ENCODE results near the gene CDKN1B.

Gene CDKN1B

DNA sequence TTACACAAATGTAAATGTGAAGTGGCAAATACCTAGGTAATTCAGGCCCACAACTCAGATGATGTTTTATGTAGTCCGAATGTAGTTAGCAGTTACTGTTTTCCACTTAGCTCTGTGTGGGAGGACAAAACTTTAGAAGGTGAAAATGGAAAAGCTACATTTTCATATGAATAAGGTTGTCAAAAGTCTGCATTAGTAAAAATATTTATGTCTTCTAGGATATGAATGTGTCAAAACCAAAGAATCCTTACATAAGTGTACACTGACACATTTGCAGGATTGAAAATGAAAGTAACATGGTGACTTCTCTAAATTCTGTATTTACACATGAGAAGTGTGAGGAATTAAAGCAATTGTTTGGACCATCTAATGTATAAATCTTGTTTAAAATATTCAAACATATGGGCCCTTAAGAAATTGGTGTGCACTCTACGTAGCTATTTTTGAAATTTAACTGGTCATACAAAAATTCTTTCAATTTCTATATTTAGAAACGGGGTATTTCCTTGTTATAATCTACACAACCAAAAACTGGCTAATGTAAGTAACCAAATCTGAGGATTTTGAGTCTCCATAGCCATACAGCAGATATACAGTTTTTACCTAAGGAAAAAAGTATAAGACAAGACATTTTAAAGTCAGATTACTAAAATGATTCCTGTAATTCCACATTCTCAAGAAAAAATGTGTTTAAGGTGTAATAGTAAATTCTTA lies 5.4 kb downstream of the CDKN1B start:
- no peak for DNase-seq (ENCODE audit: low read depth)
- TF ChIP-seq, protein P1, sequence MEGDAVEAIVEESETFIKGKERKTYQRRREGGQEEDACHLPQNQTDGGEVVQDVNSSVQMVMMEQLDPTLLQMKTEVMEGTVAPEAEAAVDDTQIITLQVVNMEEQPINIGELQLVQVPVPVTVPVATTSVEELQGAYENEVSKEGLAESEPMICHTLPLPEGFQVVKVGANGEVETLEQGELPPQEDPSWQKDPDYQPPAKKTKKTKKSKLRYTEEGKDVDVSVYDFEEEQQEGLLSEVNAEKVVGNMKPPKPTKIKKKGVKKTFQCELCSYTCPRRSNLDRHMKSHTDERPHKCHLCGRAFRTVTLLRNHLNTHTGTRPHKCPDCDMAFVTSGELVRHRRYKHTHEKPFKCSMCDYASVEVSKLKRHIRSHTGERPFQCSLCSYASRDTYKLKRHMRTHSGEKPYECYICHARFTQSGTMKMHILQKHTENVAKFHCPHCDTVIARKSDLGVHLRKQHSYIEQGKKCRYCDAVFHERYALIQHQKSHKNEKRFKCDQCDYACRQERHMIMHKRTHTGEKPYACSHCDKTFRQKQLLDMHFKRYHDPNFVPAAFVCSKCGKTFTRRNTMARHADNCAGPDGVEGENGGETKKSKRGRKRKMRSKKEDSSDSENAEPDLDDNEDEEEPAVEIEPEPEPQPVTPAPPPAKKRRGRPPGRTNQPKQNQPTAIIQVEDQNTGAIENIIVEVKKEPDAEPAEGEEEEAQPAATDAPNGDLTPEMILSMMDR (IDR thresholded peaks at IDR 0.05; ENCODE audit: low read depth, low read length, missing control alignments) = no peak
- peak overlapping the region; percentile 77; the same call in 1 of the 2 replicates for H3K4me3 ChIP-seq (ENCODE audit: low read depth, low read length)

DNA sequence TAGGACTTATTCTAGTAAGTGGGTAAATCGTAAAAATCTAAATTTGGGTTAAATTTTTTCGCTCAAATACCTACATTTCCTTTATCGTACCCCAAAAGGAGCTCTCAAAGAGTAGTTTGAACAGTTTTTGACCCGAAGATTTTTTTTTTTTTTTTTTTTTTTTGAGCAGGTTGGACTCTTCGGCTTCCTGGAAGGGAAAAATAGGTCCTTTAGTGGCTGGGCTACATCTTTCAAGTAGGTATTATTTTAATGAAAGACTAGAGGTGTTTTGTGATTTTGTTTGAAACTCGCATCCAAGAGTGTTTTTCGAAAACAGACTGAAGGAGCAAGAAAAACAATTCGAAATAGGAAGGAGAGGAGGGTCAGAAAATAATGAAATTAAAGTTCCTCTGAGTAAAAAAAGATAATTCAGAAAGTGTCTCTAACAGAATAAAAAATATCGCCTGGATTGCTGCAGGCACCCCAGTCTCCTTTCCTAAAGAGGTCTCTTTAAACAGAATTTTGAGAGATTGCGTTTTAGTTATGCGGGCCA lies 6.0 kb downstream of the CDKN1B start:
- TF ChIP-seq, protein P1 (IDR thresholded peaks at IDR 0.05; ENCODE audit: low read depth, low read length, missing control alignments) = no peak
- H3K4me3 ChIP-seq (ENCODE audit: low read depth, low read length) = peak overlapping the region; percentile 77
- no peak for DNase-seq (ENCODE audit: low read depth)

DNA sequence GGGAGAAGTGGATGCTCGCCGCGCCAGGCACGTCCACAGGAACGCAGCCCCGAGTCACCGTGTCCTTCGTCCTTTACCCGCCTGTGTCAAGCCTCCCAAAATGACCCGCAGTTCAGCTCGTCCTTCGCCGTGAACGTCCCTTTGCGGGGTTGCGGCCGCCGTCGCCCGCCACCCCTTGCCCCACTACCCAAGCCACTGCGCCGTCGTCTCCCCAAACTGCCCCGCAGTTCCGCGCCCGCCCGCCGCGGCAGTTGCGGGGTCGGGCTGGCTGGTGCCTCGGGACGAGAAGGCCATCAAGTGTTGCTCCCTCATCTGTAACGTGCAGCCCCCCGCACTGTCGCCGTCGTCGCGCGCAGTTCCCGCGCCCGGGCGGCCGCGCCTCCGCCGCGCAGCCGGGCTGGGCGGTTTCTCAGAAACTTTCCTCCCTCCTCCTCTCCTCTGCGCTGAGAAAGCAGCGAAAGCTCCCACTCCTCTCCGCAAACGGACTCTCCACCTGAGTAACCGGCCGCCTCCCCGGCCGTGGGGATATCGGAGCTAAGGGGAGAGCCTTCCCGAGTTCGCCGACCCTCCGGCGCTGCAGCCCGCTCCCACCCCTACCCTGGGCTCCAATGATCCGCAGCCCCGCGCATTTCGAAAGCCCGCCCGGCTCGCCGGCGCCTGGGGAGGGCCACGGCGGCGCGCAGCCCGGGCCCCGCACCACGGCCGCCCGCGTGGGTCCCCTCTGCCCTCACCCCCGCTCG lies 6.7 kb downstream of the CDKN1B start:
- H3K4me3 ChIP-seq (ENCODE audit: low read depth, low read length) = peak overlapping the region; percentile 77
- TF ChIP-seq, protein P1 (IDR thresholded peaks at IDR 0.05; ENCODE audit: low read depth, low read length, missing control alignments) = no peak
- DNase-seq (ENCODE audit: low read depth) = no peak

DNA sequence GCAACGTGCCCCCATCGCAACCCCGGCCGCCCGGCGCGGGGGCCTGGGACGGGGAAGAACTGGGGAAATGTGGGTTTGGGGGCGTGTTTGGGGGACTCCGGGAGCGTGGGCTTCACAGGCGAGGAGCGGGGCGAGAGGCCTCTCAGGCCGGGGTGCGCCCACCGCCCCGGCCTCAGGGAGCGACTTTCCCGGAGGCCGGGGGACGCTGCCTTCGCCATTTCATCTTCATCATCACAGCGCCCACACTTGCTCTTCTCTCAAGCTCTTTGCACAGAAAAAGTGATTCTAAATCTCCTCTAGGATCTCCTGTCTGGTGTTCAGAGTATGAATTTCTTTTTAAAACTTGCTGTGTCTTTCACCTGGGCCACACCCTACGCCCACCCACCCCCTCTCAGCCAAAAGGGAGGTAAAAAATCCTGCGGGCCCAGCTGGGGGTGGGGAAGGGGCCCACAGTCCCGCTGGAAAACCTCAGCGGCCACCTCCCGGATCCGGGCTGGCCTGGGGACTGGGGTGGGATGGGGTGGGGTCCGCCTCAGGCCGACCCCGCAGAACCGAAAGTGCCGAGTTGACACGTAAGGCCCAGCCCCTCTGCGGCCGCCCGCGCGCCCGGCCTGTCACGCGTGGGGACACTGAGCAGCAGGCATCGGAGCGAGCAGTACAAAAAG lies 7.4 kb downstream of the CDKN1B start:
- H3K4me3 ChIP-seq (ENCODE audit: low read depth, low read length) = peak overlapping the region; percentile 77
- no peak for DNase-seq (ENCODE audit: low read depth)
- TF ChIP-seq, protein P1 (IDR thresholded peaks at IDR 0.05; ENCODE audit: low read depth, low read length, missing control alignments) = no peak

DNA sequence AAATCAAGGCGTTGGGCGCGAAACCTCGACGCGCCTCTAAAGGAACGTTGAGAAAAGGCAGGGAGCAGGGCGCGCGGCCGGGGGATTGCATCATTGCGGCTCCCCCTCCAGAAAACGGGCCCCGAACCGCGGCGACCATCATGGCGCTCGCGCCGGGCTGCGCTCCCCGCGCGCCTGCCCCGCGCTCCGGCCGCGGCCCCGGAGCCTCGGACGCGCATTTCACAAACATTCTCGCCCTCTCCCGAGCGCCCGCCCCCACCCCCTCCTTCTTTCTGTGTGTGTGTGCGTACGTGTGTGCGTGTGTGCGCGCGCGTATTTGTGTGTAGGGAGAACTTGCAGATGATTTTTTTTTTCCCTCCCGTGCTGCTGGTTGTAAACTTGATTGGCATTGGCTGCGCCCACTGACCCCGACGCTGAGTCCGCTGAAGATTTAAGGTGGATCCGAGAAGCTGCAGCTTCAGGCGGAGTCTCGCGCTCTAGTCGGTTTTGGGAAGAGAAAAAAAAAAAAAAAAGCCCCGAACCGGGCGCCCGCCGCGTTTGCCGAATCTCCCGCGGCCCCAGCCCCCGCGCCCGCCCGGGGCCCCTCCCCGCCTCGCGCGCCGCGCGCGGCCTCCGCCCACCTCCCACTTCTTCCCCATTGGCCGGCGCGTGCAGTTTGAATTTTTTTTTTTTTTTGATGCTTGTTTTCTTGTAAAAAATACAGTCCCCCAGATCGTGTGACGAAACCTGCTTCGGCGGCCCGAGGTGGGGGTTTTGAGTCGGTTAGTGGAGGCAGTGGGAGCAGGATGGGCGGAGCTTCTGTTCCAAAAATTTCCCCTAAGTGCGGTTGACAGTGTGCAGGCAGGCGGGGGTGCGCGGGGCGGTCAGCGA lies 8.2 kb downstream of the CDKN1B start:
- H3K4me3 ChIP-seq (ENCODE audit: low read depth, low read length) = peak overlapping the region; percentile 77
- peak; percentile 98 for DNase-seq (ENCODE audit: low read depth)
- TF ChIP-seq, protein P1 (IDR thresholded peaks at IDR 0.05; ENCODE audit: low read depth, low read length, missing control alignments) = no peak

DNA sequence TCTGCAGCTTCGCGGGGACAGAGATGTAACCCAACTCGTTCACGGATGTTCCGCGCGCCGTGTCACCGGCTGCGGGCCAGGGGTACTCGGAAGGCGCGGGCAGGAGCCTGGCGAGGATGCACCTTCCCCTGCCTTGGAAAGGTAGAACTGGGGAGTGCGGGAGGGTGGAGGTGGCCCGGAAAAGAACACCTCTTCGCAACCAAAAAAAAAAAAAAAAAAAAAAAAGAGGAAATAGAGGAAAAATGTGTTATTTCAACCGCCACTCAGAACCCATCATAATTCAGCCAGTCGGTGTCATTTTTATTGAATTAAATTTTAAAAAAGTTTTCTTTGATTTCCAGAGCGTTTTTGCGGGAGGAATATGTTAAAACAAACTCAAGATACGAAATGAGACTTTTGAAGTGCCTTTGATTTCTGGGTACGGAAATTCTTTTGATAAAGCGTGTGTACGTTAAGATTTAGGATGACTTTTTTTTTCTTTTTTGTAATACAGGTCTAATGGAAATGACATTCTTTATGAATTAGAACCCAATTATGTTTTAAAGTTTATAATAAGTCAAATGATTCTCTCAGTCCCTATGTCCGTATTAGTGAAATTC lies 8.9 kb downstream of the CDKN1B start:
- no peak for DNase-seq (ENCODE audit: low read depth)
- TF ChIP-seq, protein P1 (IDR thresholded peaks at IDR 0.05; ENCODE audit: low read depth, low read length, missing control alignments) = no peak

More for the DNA sequence above, 8.9 kb downstream of the CDKN1B start:
- H3K4me3 ChIP-seq (ENCODE audit: low read depth, low read length) = peak overlapping the region; percentile 77
